ENCODE results near the gene ZNF280C. TPM values are rescaled to one million over a fixed set of nuclear protein-coding genes. Genes with fewer than 3 reads are reported as not detected.

Gene ZNF280C
- total RNA-seq, 4 donors from 2014 or later, result 2.4 to 7.0 (median 3.6) TPM

DNA sequence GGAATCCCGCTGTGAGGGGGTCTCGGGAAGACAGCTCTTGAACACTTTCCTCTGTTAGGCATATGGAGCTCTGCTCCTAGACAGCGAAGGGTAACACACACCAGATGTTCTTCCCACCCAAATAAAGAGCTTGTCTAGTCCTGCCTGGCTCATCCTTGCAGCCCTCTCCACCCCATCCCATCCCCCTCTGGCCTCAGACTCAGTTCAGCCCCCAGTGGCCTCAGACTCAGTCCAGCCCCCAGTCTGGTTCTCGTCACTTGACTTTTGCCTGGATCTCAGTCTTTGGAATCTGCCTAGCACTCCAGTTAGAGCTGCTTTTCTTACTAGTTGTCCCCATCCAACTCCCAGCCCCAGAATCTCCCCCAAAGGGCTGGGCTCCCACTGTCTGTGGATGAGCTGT lies 82.0 kb downstream of the ZNF280C start:
- H3K36me3 ChIP-seq, result no peaks in the 10 kb centered on the region
- no peak for TF ChIP-seq EP300 (IDR thresholded peaks at IDR 0.05)

GRCh38 chrX:130184857-130185256 lies 83.8 kb downstream of the ZNF280C start:
- 52 to 76% methylated on average over 2 of the region's 2 CpGs for WGBS, 2 donors
- DNase-seq (ENCODE audit: low spot score in 2 of 2), result no peak

More for the DNA sequence above, 82.0 kb downstream of the ZNF280C start:
- no peak overlapping the region for H3K4me3 ChIP-seq
- 52 to 67% methylated on average over 4 of the region's 4 CpGs for whole genome bisulfite sequencing, 2 donors
- no peaks in the 10 kb centered on the region for H3K4me1 ChIP-seq
- no peak for DNase-seq (ENCODE audit: low spot score in 2 of 2)
- no peaks in the 10 kb centered on the region for H3K9me3 ChIP-seq
- no peak overlapping the region for H3K27ac ChIP-seq
- peaks cover 0 to 7% of the 10 kb centered on the region in 2 donors for H3K27me3 ChIP-seq

DNA sequence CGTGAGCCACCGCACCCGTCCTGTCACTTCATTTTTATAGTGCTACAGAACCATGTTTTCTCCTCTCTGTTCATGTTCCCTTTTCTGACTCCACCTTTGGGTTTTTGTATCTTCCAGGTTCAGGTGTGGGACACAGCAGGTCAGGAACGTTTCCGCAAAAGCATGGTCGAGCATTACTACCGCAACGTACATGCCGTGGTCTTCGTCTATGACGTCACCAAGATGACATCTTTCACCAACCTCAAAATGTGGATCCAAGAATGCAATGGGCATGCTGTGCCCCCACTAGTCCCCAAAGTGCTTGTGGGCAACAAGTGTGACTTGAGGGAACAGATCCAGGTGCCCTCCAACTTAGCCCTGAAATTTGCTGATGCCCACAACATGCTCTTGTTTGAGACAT lies 84.5 kb downstream of the ZNF280C start:
- no peak for TF ChIP-seq POLR2A (IDR thresholded peaks at IDR 0.05)
- no peak for TF ChIP-seq CTCF (IDR thresholded peaks at IDR 0.05)
- no peak for TF ChIP-seq EP300 (IDR thresholded peaks at IDR 0.05)
- no peaks in the 10 kb centered on the region for H3K27me3 ChIP-seq
- H3K36me3 ChIP-seq, result no peaks in the 10 kb centered on the region
- H3K4me3 ChIP-seq, result no peak overlapping the region
- no peak for DNase-seq (ENCODE audit: low spot score in 2 of 2)
- 89 to 94% methylated on average over 11 of the region's 11 CpGs for WGBS, 2 donors
- no peak overlapping the region for H3K27ac ChIP-seq
- H3K9me3 ChIP-seq, result no peaks in the 10 kb centered on the region
- no peaks in the 10 kb centered on the region for H3K4me1 ChIP-seq

More at GRCh38 chrX:130184857-130185256, 83.8 kb downstream of the ZNF280C start:
- no peaks in the 10 kb centered on the region for H3K4me1 ChIP-seq
- no peak for TF ChIP-seq EP300 (IDR thresholded peaks at IDR 0.05)
- no peak for TF ChIP-seq POLR2A (IDR thresholded peaks at IDR 0.05)
- no peak for TF ChIP-seq CTCF (IDR thresholded peaks at IDR 0.05)
- H3K4me3 ChIP-seq, result no peak overlapping the region
- no peak overlapping the region for H3K27ac ChIP-seq
- H3K27me3 ChIP-seq, result no peaks in the 10 kb centered on the region
- H3K36me3 ChIP-seq, result no peaks in the 10 kb centered on the region
- no peaks in the 10 kb centered on the region for H3K9me3 ChIP-seq

DNA sequence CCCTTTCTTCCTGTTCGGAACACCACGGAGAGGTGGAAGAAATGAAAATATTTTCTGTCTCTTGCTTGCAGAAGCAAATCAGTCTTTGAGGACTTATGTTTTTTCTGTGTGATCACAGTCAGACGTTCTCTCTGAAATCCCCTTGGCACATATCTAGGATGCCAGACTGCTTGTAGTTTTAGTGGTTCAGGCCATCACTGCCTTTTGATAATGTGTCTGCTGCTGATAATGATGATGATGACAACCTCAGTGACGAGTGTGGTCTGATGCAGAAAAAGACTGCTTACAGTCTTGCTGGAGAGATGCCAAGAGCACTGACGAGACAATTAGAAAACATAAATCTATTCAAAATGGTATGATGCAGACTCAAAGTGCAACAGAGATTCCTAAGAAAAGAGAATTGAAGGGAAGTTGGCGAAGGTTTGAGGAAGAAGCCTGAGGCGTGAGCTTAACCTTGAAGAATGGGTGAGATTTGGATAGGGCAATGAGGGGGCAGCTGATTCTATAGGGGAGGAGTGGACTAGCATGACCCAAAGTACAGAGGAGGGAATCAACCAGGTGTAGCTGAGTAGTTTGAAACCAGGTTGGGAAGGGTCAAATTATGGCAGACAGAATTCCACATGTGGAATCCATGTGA lies 89.0 kb downstream of the ZNF280C start:
- H3K4me1 ChIP-seq, result no peaks in the 10 kb centered on the region
- no peaks in the 10 kb centered on the region for H3K27me3 ChIP-seq
- no peaks in the 10 kb centered on the region for H3K36me3 ChIP-seq
- no peak overlapping the region for H3K4me3 ChIP-seq
- no peaks in the 10 kb centered on the region for H3K9me3 ChIP-seq
- 38 to 63% methylated on average over 7 of the region's 7 CpGs for WGBS, 2 donors
- no peak overlapping the region for H3K27ac ChIP-seq
- TF ChIP-seq POLR2A (IDR thresholded peaks at IDR 0.05), result no peak
- no peak for TF ChIP-seq EP300 (IDR thresholded peaks at IDR 0.05)
- TF ChIP-seq CTCF (IDR thresholded peaks at IDR 0.05), result no peak
- DNase-seq (ENCODE audit: low spot score in 2 of 2), result no peak

- no peaks in the 10 kb centered on the region for H3K36me3 ChIP-seq
Measured at GRCh38 chrX:130179170-130179569, 89.5 kb downstream of the ZNF280C start.

More at GRCh38 chrX:130179170-130179569, 89.5 kb downstream of the ZNF280C start:
- Histone ChIP-seq H3K9me3 (no peaks in the 10 kb centered on the region), H3K27me3 (no peaks in the 10 kb centered on the region), H3K4me3 (no peak overlapping the region), H3K27ac (no peak overlapping the region), H3K4me1 (peaks cover 0 to 3% (median 1%) of the 10 kb centered on the region in 4 donors)
- TF ChIP-seq EP300 (IDR thresholded peaks at IDR 0.05), result no peak
- no peak for TF ChIP-seq CTCF (IDR thresholded peaks at IDR 0.05)
- no peak for TF ChIP-seq POLR2A (IDR thresholded peaks at IDR 0.05)
- 59 to 75% methylated on average over 5 of the region's 5 CpGs for WGBS, 2 donors
- no peak for DNase-seq (ENCODE audit: low spot score in 2 of 2)

Measured in tibial nerve (tissue), 4 donors.